Measurements from ENCODE around the gene FN1.

The FN1 gene

DNA sequence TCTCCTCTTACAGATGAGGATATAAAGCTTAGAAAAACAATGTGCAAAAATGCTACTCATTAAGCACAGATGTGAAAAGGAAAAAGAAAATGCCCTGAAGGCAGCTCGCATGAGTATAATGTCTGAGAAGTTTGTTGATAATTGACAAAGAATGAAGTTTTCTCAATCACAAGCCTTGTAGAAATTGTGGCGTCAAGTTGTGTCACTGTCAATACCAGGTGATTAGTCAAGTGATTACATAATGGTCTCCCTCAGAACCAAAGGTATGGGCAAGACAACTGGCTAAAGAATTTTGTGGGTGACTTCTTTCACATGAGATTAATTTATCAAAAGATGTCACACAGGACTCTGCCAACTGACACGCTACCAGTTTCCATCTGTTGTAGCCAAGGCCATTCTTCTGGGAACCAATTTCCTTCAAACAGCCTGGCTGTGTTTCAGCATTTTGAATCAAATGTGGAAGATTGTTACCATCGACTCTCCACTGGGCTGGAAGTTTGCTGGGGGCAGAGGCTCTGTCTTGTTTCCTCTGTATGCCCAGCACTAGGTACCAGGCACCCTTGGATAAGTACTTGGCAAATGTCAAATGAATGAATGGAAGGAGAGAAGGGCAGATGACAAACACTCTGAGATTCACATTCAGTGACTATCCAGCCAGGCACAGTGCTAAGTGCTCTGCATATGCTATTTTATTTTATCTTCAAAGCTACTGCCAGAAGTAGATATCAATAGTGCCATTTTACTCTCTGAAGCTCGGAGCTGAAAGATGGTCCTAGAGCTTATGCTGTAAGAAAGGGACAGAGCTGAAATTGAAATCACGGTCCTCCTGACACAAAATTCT lies 5.9 kb upstream of the FN1 start:
- no peak for DNase-seq (ENCODE audit: low spot score)

DNA sequence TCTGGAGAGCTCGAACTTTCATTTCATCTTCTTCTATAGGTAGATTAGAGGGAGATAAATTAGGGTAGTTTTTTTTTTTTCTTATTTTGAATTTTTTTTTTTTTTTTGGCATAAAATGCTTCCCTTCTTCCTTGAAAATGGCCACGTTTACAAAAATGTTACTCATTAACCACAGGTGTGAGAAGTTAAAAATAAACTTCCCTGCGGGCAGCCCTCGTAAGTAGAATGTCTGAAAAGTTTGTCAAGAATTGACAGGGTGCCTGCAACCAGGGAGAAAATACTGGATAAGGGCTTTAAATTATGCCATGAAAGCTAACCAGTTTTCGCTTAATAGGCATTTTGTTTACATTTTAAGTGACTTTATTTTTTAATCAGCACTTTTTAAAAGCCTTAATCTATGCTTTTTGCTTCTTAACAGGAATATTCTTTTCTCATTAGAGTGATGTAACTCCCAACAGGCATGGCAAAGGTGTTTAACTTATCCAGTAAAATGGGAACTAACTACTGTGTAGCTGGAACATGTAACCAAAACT lies 4.2 kb upstream of the FN1 start:
- no peak for DNase-seq (ENCODE audit: low spot score)

DNA sequence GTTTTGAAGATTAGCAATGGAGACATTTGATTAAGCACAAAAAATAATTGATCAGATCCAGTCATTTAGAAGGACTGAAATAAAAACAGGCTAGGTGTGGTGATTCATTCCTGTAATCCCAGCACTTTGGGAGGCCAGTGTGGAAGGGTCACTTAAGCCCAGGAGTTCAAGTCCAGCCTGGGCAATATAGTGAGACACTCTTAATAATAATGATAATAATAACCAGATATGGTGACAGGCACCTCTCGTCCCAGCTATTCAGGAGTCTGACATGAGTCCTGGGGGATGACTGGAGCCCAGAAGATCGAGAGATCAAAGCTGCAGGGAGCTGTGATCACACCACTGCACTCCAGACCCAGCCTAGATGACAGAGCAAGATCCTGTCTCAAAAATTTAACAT lies 3.5 kb upstream of the FN1 start:
- no peak for DNase-seq (ENCODE audit: low spot score)

DNA sequence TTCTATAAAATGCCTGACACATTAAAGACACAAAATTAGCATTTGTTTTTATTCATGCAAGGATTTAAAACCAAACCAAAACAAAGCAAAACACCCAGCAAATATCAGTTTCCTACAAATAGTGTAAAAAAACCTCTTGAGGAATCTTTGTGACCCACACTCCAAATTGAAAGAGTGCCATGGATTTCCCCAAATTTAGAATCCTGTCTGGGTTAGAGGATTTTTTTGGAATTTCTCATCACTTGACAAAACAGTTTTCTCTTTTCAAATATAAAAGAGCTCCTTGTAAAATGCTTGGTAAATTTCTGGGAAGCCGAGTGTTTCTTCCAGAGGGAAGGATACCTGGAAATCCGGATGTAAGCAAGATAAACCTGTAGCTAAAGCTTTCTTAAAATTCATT lies 1.7 kb upstream of the FN1 start:
- DNase-seq (ENCODE audit: low spot score), result no peak

DNA sequence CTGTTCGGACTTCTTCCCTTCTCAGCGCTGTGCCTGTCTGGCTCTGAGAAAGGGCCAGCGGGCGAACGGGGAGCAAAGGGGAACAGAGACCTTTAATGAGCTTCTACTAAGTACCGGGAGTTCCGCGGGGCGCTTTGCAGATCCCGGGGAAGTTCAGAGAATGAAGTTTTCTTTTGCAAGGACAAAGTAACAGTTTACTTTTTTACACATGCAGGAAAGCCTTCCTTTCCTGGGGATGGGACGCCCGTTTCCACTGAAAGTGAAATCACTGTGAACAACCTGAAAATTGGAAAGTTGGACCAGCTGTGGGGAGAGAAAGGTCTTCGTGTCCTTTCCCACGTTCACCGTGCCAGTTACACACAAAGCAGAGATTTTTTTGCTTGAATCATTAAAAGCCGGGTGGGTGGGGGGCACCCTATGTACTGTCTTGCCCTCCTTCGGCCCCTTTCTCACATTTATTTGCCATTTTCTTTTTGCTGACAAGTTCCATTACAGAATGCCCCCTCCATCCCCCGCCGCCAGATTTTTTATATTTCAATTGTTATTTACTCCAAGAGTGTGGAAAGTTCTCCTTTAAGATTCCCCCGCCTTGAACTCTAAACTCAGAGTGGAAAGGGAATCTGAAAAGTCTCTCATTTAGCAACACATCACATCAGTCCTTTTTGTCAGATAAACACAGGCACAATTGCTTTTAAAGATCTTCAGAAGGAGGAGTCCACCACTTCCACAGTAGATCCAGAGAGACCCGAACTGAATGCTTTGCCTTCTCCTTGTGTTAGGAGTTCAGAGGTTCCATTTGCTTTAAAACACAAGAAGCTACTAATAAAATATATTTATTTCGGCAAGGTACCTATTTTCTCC lies 1.1 kb upstream of the FN1 start:
- DNase-seq (ENCODE audit: low spot score), result no peak

DNA sequence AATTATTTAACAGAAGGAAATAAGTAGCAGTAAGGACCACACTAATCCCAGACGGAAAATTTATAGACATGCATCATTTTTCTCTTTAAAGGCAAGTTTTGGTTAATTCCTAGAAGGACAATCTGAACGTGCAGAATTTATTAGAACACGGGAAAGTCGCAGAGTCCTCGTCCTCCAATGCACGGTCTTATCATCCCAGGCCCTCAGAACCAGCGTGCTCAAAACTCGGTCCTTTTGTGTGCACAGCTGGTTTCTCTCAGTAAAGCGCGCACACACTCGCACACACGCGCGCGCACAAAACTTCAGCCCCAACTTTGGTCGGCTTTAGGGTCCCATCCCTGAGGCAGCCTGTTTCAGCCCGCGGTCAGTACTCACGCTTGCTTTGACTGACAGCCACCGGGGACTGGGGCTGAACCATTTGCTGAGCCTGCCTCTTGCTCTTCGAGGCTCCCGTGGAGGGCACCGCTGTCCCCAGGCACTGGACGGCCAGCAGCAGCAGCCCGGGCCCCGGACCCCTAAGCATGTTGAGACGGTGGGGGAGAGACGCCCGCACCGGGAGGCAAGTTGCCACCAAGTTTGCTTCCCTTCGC lies 493 bp downstream of the FN1 start:
- DNase-seq (ENCODE audit: low spot score), result no peak

DNA sequence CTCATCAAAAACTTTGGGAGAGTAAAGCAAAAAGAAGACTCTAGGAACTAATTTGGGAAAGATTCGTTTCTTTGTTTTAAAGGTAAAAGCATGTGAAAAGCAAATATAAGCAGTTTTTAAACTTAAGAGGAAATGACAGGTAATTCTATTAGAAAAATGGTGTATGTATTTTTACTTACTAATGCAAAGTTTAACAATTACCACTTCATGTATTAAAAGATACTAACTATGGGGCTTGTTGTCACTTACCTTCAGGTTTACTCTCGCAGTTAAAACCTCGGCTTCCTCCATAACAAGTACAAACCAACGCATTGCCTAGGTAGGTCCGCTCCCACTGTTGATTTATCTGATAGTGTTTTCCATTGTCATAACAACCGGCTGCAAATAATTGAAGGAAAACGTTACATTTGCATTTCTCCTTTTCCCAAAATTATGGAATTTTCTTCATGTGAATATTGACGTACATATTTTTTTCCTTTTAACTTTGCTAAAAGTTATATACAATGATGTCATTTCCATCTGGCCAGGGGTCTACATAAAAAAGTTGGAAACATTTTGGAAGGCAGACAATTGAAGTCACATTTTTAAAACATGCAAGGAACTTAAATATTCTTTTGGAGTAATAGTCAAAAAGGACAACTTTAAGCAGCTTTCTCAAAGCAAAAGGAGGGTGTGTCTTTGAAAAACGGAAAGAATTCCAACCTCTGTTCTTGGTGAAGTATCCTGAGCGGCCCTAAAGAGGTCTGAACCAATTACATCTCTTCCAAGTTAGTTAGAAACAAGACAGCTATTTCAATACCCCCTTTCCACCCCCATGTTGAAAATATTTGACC lies 1.2 kb downstream of the FN1 start:
- no peak for DNase-seq (ENCODE audit: low spot score)

DNA sequence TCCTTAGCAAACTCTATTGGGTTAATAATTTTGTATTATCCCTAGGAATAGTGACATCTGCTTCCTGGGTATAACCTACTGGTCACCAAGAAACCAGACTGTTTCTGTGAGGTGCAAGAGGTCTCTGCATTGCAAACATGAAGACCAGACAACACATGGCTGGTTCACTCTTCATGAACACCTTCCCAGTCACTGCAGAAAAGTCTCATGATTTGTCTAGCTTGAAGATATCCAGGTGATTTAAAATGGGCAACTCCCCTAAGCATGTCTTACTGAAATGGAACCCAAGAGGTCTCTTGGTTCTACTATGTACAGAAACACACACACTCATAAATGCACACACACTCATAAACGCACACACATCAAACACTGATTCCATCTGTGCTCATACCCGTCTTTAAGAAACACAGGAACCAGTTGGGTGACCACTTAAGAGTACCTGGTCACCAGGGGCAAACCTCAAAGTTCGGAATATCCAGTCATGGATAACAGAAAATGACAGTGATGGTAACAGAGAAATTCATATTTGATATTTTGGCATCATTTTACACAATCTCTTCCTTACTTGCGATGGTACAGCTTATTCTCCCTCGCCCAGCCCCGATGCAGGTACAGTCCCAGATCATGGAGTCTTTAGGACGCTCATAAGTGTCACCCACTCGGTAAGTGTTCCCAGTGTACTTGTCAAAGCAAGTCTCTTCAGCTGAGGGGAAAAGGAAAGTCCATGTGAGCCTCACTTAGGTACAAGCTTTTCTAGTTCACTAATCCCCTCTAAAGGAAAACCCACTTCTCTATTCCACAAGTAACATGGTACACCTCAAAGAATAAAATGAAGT lies 2.9 kb downstream of the FN1 start:
- no peak for DNase-seq (ENCODE audit: low spot score)

DNA sequence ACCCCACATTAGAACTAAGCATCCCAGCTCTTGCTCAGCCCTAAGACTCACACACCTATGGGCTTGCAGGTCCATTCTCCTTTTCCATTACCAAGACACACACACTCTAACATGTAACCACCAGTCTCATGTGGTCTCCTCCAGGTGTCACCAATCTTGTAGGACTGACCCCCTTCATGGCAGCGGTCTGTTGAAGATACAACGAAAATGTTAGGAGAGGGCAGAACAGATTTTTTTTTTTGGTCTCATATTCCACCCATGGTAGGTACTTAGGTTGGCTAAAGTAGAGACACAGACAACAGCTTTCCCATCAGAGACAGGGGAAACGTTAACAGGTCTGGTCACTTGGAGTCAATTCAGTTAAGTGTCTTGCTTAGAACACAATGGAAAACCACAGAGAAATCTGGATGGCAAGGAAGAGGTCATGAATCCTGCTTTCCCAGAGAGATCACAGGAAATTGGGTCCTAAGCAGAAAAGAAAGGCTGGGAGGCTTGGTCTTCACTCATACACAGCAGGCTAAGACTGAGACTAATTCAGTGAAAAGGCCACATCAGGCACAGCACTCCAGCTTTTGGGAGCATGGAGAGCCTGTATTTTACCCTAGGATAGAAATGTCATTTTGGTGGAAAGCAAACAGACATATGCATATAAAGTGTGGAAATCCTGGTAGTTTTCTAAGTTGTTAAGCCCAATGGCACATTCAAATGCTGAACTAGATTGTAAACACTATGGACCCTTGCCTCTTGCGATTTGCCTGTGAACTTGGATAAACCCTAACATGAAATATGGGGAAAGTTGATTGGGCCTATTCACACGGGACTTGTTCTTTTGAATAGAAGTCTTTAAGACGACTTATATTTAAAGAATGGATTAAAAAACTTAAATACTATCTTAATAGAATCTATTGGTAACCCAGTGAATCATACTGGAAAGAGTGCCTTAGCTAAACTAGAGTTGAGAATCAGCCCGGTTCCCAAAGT lies 3.8 kb downstream of the FN1 start:
- no peak for DNase-seq (ENCODE audit: low spot score)

DNA sequence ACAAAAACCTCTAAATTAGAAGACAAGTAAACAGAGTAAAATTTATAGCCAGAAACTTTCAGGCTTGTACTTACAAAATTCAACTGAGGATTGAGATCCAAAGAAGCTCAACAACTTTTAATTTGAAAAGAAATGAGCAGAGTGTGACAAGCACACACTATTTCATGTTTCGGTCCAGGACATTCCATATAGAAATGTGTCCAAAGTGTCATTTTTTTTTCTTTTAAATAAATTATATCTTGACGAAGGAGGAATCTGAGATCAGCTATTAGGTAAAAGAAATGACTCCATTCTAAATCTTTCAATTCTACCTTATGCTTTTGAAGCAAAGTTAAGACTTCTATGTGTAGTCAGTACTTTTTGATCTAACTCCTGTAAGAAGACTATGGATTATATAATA lies 4.6 kb downstream of the FN1 start:
- DNase-seq (ENCODE audit: low spot score), result no peak

DNA sequence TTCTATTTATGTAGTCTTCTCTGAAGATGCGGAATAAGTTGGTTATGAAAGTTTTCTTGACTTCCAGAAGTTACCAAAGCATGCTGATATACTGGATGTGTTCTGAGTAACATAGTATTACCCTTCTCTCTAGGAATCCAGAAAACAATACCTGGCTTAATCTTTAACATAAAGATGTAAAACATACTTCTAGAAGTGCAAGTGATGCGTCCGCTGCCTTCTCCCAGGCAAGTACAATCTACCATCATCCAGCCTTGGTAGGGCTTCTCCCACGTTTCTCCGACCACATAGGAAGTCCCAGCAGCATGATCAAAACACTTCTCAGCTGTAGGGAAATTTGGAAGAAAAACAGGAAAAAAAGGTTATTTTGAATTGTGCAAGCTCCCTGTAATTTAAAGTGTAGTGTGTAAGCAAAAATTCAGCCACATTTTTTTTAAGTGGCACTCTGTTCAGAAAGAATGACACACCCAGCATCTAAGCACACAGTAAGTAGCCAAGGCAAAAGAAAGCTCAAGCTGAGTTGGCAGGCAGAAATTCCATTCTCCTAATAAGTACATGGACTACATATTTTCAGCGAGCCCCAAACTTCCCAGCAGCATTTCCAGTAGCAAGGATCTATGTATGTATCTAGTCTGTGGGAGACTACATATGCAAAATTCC lies 5.2 kb downstream of the FN1 start:
- DNase-seq (ENCODE audit: low spot score), result no peak

DNA sequence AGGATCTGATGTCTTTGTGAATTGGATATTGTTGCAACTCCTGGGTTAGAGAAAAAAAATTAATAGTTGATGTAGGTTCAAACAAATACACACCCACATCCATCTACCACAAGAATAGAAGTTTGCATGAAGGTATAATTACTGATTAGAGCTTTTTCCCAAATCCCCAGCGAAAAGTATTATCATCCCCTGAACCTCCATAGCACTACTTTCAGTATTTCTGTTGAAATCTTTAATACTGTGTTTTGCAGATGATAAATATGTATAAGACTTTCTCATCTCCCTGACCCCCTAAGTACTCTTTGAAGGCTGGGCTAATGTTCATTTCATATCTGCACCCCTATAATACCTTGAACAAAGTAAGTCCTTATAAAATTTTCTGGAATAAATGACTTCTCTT lies 6.4 kb downstream of the FN1 start:
- no peak for DNase-seq (ENCODE audit: low spot score)

DNA sequence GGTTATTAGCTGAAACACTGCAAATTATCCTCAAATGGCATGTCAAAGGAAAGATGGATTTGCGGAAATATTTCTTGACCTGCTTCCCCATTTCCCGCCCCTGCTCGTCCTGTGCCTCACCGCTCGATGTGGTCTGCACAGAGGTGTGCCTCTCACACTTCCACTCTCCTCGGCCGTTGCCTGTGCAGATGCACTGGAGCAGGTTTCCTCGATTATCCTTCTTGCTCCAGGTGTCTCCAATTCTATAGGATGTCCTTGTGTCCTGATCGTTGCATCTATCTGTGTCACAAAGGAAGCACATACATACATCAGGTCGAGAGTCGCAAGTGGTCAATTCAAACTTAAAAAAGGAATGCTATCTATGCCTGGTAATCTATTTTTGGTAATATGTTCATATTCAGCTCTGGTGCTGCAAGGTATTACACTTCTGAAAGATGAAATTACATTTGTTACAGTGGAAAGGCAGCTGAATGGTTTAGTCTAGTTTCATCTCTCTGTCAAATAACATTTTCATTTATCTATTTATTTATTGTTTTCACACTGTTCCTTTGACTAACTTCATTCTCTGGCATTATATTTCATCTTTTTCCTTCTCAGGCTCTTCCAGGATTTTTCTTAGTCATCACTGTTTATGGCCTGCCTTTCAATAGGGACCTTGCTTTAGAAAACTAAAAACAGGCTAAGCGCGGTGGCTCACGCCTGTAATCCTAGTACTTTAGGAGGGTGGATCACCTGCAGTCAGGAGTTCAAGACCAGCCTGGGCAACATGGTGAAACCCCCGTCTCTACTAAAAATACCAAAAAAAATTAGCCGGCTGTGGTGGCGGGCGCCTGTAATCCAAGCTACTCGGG lies 7.6 kb downstream of the FN1 start:
- DNase-seq (ENCODE audit: low spot score), result no peak

DNA sequence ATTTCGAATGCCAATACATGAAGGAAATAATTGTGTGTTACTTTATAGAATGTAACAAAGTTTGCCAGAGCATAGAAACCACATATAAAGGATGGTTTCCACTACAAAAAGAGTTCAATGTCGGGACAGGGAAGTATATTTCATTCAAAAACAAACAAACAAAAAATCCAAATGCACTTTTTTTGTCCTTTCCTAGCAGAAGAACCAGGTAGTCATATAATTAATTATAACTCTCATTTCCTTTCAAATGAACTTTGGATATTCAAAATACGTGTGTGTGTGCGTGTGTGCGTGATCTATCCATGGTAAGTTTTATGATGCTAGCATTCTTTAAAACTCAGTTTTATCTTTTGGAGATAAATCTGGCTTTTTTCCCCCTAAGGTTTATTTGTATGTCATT lies 8.3 kb downstream of the FN1 start:
- DNase-seq (ENCODE audit: low spot score), result no peak

DNA sequence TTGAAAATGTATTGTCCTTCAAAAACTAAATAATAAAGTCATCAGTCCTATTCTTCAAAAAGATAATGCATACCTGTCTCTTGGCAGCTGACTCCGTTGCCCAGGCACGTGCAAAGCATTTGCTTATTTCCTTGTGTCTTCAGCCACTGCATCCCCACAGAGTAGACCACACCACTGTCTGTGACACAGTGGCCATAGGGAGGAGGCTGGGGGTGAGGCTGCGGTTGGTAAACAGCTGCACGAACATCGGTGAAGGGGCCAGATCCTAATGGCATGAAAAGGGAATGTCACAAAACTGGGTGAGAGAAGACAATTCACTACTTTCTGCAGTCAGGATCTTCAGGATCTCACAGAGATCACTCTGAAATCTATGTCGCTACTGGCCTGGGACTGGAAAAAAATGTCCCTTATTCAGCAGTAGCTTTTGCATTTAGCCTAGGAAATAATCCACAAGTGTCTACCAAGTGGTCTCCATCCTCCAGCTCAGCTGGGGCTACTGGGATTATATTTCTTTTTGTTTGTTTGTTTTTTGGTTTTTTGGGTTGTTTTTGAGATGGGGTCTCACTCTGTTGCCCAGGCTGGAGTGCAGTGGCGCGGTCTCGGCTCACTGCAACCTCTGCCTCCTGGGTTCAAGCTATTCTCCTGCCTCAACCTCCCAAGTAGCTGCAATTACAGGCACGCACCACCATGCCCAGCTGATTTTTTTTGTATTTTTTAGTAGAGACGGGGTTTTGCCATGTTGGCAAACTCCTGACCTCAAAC lies 10.7 kb downstream of the FN1 start:
- no peak for DNase-seq (ENCODE audit: low spot score)

DNA sequence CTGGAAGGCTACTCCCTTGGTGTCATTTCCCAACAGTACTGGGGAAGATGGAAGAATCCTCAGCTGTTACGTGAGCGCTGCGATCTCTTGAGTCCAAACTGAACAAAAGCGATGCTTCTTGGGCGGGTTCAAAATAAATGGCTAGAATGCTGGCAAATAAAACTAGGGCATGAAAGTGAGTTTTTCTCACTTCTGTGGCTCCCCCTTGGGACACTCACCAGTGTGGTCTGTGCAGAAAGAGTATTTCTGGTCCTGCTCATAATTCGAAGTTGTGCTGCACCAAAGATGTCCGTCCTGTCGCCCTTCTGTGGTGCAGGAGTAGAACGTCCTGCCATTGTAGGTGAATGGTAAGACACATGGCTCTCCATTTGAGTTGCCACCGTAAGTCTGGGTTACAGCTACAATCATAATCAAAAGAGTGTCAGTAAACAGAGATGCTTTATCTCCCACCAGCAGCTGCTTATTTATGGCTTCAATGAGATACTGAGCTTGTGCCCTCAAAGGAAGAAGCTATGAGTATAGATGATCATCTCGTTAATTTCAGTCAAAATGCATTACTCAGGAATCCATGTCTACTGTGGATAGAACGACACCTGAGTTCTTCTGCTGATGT lies 11.8 kb downstream of the FN1 start:
- DNase-seq (ENCODE audit: low spot score), result no peak

DNA sequence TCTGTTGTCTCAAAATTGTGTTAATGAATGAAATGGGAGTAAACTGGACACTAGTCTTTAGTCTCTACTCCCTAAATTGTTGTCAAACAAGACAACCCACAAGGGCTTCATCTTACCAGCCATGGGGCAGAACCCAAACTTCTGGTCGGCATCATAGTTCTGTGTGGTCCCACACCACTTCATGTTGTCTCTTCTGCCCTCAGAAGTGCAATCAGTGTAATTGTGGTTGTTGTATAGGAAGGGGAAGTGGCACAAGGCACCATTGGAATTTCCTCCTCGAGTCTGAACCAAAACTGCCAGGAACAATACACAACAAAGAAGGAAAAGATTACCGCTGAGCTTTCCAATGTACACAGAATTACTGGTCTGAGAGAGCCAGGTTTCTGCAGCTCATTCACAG lies 12.6 kb downstream of the FN1 start:
- DNase-seq (ENCODE audit: low spot score), result no peak

Data from HuH-7 (cell line).